GOT3 (cell line): ENCODE data around the gene MAP7.
"Not testable (repeated sequence)": the region's sequence is repeated elsewhere in the genome, so short reads cannot be mapped to it uniquely, and the experiment has no call there.

Source experiments
- DNase-seq: peaks from one replicate; lab custom pipeline; 2025; ENCODE audit warnings: mixed read lengths; lab: John Stamatoyannopoulos, UW

MAP7 gene

DNA sequence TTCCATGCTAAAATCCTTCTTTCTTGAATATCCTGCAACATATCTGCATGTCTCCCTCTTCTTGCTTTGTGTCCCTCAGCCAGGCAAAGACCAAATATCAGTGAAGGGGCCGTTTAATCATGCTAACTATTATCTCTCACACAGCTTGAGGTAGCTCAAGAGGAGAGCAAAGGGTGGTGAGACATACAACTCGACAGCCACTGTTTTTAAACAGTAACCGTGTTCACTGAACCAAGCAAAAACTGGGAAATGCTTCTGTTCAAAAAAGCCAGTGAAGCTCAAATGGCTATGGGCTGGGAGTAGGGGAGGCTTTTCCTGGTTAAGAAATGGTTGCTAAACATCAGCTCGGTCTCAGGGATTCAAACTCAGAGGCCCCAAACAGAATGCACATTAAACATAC lies 83.4 kb downstream of the MAP7 start:
- no peak for DNase-seq

DNA sequence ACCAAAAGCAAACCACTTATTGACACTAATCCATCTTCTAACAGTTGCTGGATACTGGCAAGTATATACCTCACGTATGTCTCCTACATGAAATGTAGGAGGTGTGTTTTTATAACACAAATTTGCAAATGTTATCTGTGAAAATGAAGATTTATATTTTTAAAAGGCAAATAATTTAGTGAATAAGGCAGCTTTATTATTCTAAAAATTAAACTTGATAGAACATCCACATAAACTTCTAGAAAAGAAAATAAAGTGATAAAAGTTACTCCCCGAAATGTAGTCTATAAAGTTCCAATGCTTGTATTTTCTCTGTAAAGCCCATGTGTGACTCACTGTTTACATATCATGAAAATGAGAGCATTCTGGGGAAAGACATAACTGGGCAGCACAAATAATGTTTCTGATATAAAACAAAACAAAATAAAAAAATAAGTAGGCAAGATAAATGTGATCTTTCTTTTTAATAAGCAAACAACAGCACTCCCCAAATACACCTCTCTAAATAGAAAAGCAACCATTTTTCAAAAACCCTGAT lies 84.4 kb downstream of the MAP7 start:
- DNase-seq, result no peak

DNA sequence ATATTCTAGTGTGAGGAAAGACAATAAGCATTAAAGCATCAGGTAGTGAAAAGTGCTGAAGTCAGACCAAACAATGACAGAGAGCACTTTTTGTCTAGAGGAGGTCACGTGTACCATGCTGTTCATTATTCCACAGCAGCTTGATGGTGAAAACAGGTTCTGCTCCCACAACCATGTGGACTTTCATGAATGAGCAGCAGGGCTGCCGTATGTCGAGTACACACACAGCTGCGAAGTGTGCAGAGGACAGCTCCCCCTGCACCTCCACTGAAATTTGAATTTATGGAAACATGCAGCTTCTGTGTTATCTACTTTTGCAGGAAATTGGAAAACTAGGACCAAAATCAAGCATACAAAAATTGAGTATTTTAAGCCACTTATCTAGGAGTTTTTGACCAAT lies 85.3 kb downstream of the MAP7 start:
- DNase-seq, result no peak

GRCh38 chr6:136464148-136464547 lies 86.1 kb downstream of the MAP7 start:
- DNase-seq, result no peak

DNA sequence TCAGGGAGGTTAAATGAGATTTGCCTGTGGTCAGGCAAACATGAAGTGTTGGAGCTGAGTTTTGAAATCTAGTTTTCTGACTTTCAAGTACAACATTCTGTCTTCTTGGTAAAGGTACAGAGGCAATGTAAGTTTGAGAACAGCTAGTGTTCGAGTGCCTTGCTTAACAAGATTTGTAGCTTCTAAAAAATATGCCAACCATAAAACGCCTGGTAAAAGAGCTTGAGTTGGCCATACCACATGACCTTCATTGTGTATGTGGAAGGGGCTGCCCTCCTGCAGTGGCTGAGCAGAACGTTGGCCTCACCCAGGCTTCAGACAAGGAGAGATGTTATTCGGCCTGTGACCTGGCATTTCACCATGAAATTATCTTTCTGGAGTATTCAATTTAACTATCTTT lies 86.5 kb downstream of the MAP7 start:
- DNase-seq, result no peak

DNA sequence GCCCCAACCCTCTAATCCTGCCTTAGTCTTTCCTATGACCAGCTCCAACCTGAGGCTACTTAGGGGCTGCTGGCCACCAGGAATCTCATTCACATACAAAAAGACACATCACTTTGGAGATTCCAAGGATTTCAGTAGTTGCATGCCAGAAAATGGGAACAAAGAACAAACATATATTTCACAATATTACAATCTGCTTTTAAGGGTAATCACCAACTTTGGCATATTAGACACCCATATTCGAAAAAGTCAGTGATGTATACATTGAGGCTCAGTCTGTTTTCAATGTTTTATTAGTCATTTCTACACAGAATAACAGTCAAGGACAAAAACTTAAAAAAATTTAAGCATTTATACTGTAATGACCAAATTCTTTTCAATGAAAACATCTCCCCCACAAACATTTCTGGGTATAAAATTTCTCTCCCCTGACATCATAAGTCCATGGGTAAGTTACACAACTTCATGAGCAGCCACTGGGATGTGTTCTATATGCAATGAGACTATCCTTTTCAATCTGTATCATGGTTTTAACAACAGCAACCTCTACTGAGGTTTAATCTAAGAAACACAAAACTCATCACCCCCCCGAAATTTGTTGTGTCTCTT lies 103.5 kb downstream of the MAP7 start:
- DNase-seq, result no peak

DNA sequence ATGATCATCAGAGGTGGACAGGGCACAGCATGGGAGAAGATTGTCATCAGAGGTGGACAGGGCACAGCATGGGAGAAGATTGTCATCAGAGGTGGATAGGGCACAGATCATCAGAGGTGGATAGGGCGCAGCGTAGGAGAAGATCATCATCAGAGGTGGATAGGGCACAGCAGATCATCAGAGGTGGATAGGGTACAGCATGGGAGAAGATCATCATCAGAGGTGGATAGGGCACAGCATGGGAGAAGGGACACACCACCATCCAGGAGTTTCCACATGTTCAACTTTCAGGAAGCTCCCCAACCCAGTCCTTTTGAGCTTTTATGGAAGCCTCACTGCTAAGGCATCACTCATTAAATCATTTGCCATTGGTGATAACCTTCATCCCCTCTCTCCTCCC lies 104.1 kb downstream of the MAP7 start:
- no peak for DNase-seq

GRCh38 chr6:136445063-136445462 lies 105.2 kb downstream of the MAP7 start:
- no peak for DNase-seq

DNA sequence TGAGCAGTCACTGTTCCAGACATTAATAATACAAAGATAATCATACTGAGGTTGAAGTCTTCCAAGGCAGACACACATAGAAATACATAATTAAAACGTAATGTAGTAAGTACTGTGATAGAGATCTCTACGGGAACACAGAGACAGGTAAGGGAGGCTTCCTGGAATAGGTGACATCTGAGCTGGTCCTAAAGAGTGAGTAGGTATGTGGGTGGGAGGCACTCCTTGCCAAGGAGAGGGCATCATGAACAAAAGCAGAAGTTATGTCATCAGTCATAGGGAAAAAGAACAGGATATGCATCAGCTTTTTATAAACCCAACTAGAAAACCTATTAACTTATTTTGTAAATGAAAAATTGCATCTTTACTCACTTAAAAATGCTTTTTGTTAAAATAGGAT lies 110.0 kb downstream of the MAP7 start:
- DNase-seq, result no peak

DNA sequence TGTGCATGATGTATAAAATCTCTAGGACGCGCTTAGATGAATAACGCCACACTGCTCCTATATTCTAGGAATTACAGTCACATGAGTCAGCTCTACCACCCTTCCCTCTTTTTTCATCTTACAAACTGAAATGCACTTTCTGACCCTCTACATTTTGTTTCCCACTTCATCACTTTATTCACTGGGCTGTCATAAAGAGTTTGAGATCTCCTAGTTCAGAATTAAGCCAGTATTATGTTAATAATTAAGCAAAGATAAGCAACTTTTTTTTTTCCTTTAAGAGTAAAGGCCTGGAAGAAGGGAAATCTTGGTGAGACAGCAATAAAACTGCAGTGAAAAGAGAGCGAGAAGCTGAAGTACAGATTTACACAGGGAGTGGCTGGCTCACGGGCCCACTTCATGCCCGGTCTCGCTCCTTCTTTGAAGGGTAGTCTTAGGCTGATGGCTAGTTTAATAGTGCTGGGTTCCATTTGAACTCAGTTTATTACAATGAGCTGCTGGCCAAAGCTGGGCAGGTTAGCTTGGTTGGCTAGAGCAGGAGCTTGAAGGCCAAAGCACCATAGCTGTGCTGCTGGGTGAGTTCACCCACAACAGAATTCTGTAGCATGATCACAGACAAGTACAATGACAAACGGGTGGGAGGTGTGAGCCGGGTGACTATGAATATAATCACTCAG lies 110.6 kb downstream of the MAP7 start:
- no peak for DNase-seq

DNA sequence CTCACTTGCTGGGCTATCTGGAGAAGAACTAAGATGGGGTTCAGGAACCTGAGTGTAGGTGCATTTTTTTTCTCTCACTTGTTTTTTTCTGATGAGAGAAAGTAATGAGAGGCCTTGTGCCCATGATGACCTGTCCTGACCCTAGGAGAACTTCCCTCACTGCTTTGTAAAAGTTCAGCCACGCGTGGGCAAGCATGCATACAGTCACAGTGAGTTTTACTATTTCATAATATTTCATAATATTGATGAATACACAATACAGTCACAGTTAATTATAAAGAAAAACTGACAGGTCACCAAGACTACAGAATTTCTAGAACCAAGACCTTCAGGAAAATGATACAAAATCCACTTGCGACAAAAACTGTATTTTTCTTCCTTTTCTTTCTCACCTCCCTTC lies 111.8 kb downstream of the MAP7 start:
- no peak for DNase-seq

GRCh38 chr6:136437246-136437645 lies 113.0 kb downstream of the MAP7 start:
- no peak for DNase-seq

DNA sequence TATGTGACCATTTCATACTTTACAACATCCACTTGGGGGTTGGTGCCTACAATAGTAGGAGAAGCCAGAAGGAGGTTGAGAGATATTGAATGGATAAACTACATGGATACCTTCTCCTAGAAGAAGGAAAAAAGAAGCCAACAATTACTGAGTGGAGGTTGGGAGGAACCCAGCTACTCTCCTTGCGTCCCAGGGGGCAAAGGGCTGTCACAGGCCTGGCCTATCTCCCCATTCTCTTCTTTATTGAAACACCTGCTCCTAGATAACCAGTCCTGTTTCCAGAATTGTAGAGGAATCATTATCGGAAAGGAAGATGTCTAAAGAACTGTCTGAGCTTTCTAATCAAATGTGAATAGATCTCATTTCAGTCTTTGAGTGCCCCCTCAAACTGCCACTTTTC lies 115.1 kb downstream of the MAP7 start:
- no peak for DNase-seq

GRCh38 chr6:136431306-136431705 lies 118.9 kb downstream of the MAP7 start:
- DNase-seq, result not testable (repeated sequence)

DNA sequence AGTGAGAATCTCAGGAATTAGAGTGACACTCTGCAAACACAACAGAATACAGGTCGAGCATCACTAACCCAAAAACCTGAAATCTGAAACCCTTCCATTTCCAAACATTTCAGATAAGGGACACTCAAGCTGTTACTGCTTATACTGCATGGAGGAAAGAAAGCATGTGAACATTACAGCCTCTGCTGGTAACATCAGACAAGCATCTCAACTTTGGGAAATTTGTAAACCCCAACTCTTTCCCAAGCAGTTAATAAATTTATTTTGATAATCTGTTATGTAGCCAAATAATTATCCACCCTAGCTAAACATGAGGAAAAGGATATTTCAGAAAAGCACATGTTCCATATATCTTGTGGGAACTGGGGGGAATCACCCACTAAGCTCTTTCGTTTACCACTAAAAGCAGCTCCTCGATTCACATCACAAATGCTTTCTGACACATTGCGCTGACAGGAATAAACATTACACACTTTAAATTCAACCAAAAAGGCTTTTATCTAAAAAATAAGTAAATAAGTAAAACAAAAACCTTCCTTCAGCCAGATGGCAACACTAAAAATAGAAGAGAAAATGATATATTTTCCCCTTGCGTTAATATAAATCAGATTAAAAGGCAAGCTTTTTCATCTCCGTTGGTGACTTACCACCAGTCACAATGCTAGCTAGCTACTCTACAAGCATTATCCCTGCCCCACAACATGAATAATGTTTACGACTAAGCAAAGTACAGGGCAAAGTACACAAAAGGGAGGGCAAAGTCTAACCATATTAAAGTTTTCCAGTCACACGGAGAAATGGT lies 120.8 kb downstream of the MAP7 start:
- no peak for DNase-seq

GRCh38 chr6:136427378-136427717 lies 122.9 kb downstream of the MAP7 start:
- DNase-seq, result no peak

DNA sequence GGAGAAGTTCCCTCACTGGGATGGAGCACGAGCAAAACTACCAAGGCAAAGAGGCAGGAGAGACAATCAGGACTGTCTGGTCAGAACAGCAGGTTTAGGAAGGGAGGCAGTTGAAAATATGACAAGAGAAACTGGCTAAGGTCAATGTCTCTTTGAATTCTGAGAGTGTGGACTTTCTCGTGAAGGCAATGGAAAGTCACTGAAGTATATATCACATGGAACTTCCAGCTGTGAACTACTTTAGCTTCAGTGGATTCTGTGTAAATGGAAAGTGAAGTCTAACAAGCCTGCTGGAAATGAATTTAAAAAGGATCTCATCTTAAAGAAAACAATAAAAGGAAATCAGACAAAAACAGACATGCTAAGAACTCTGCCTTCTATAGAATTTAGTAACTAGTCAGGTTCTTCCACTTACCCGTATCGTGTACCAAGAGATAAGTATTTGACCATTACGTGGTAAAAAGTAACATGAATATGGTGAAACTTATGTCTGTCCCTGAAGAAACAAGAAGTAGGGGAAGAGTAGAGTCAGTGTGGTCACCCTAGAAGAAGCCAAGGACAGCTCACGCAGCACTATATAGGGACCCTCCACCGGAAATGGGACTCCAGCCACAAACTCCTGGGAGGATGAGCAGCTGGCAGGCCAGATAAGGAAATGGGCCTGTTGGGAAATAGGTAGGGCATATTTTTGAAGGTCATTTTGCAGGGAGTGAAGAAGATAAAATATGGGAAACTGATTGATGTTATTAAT lies 123.4 kb downstream of the MAP7 start:
- DNase-seq, result no peak

DNA sequence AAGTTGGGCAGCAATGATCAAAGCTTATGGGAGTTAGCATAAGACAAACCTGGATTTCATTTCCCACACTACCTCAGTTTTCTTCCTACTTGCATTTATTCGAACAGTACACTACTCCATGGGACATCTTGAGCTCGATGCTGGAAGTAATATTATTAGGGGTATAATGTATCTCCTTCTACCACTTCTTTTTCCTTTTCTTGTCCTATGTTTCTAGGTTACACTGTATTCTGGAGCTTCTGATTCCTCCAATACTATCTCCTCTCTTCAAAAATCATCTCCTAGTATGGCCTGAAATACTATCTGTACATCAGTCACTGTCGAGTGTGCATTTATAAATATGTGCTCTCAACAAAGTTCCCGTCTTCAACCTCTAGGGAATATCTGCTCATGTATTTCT lies 124.4 kb downstream of the MAP7 start:
- DNase-seq, result no peak

GRCh38 chr6:136424901-136425300 lies 125.3 kb downstream of the MAP7 start:
- no peak for DNase-seq

- DNase-seq, result no peak
Observed at GRCh38 chr6:136424450-136424849, 125.8 kb downstream of the MAP7 start.

DNA sequence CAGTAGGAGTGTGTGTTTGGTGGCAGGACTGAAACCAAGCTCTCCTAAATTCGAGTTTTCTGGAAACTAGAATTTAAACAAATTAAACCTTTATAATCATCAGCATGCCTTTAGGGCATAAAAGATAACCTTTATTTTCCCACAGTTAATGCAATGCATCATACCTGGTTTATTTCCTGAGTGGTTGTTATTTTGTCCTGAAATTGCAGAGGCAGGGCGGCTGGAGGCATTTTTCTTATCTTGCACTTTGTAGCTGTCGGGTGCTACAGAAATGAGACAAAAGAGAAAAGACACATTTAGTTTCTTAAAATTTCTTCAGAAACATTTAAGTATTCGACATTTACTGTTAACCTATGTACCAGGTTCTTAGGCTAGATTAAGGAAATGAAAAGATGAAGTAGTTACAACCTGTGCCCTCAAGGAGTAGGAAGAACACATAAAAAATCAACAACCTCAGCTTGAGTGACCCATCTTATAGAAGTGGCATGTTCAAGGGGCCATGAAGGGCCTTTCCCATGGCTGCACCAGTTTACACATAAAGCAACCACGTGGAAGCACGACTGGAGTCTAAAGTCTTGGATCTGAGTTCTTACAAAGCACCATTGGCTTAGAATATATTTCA lies 128.6 kb downstream of the MAP7 start:
- DNase-seq, result no peak

DNA sequence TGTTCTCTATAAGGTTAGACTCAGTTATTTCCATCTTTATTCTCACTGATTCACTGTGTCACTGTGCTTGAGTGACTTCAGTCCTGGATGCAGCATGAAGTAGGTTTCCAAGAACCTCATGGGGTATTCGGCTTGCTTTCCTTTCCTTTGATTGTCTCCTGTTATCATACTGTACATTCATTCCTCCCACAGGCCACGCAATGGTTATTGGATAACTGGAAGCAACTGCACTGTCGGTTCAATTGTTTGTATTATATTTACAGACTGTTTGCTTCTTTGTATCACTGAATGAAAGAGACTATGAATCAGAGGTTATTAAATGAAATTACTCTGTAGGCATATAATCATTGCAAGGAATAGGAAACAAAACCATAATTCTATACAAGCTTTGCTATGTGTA lies 129.4 kb downstream of the MAP7 start:
- DNase-seq, result no peak
